Endothelial cell (in vitro differentiated cells): Measurements from ENCODE around the gene MTURN. TPM values are rescaled to one million over a fixed set of nuclear protein-coding genes. Genes with fewer than 3 reads are reported as not detected.

Source experiments
- DNase-seq: peaks from one replicate; pipeline ENCODE4 v3.0.0; 2021; ENCODE audit warnings: low spot score
- H3K27ac Mint-ChIP-seq: one replicate; pipeline ENCODE4 v1.8.0; 2021; ENCODE audit warnings: mixed read lengths, inconsistent platforms; ENCODE audit not compliant: unreplicated experiment
- H3K27me3 Mint-ChIP-seq: one replicate; pipeline ENCODE4 v1.8.0; 2021; ENCODE audit warnings: mild to moderate bottlenecking, moderate library complexity, mixed read lengths, inconsistent platforms; ENCODE audit not compliant: unreplicated experiment
- H3K36me3 Mint-ChIP-seq: one replicate; pipeline ENCODE4 v1.8.0; 2021; ENCODE audit warnings: mild to moderate bottlenecking, low read depth, mixed read lengths, inconsistent platforms; ENCODE audit not compliant: unreplicated experiment
- H3K4me1 Mint-ChIP-seq: one replicate; pipeline ENCODE4 v1.8.0; 2021; ENCODE audit warnings: mild to moderate bottlenecking, mixed read lengths, inconsistent platforms; ENCODE audit not compliant: unreplicated experiment
- H3K4me3 Mint-ChIP-seq: one replicate; pipeline ENCODE4 v1.8.0; 2021; ENCODE audit warnings: mild to moderate bottlenecking, mixed read lengths, inconsistent platforms; ENCODE audit not compliant: unreplicated experiment
- H3K9me3 Mint-ChIP-seq: one replicate; pipeline ENCODE4 v1.8.0; 2021; ENCODE audit warnings: mixed read lengths, inconsistent platforms; ENCODE audit not compliant: unreplicated experiment
- CTCF ChIP-seq: fragments of 200-600 bp; sonication (generic); IDR thresholded peaks from one replicate; pipeline ENCODE4 v1.5.0; 2021; ENCODE audit warnings: antibody characterized with exemption; ENCODE audit not compliant: unreplicated experiment
- total RNA-seq: library from RNA; stranded (reverse); fragmentation: NEBNext Ultra II Directional; extraction: Animal tissue kit (Norgen Biotek cat#: 25700); gene quantifications from one replicate; pipeline ENCODE4 v1.2.1, GENCODE V29; 2021; ENCODE audit not compliant: unreplicated experiment

MTURN gene
- total RNA-seq, 1 donor from 2014 or later, result 18.0 TPM

GRCh38 chr7:30201921-30202320 lies 67.1 kb downstream of the MTURN start:
- no peaks in the 10 kb centered on the region for H3K9me3 Mint-ChIP-seq
- no peaks in the 10 kb centered on the region for H3K27me3 Mint-ChIP-seq
- DNase-seq, result no peak
- H3K4me3 Mint-ChIP-seq, result no peak overlapping the region
- no peak for TF ChIP-seq CTCF
- H3K36me3 Mint-ChIP-seq, result peaks cover 13% of the 10 kb centered on the region
- no peak overlapping the region for H3K27ac Mint-ChIP-seq
- H3K4me1 Mint-ChIP-seq, result no peaks in the 10 kb centered on the region

- no peak for DNase-seq
- Mint-ChIP-seq H3K4me1 (no peaks in the 10 kb centered on the region), H3K9me3 (no peaks in the 10 kb centered on the region), H3K27ac (no peak overlapping the region), H3K27me3 (no peaks in the 10 kb centered on the region), H3K4me3 (no peak overlapping the region), H3K36me3 (peaks cover 9% of the 10 kb centered on the region)
- no peak for TF ChIP-seq CTCF
Observed at GRCh38 chr7:30202671-30203070, 67.9 kb downstream of the MTURN start.

GRCh38 chr7:30206491-30206890 lies 71.7 kb downstream of the MTURN start:
- no peaks in the 10 kb centered on the region for H3K9me3 Mint-ChIP-seq
- TF ChIP-seq CTCF, result no peak
- no peaks in the 10 kb centered on the region for H3K36me3 Mint-ChIP-seq
- no peak for DNase-seq
- peaks cover 6% of the 10 kb centered on the region for H3K4me1 Mint-ChIP-seq
- no peak overlapping the region for H3K4me3 Mint-ChIP-seq
- H3K27me3 Mint-ChIP-seq, result peaks cover 1% of the 10 kb centered on the region
- no peak overlapping the region for H3K27ac Mint-ChIP-seq

- H3K27me3 Mint-ChIP-seq, result peaks cover 1% of the 10 kb centered on the region
- no peak for TF ChIP-seq CTCF
- H3K9me3 Mint-ChIP-seq, result no peaks in the 10 kb centered on the region
- no peak overlapping the region for H3K27ac Mint-ChIP-seq
- no peak for DNase-seq
- no peak overlapping the region for H3K4me3 Mint-ChIP-seq
- H3K4me1 Mint-ChIP-seq, result peaks cover 6% of the 10 kb centered on the region
- H3K36me3 Mint-ChIP-seq, result no peaks in the 10 kb centered on the region
Observed at GRCh38 chr7:30206942-30207341, 72.2 kb downstream of the MTURN start.

GRCh38 chr7:30207376-30207775 lies 72.6 kb downstream of the MTURN start:
- no peak for TF ChIP-seq CTCF

More at GRCh38 chr7:30207376-30207775, 72.6 kb downstream of the MTURN start:
- no peak overlapping the region for H3K27ac Mint-ChIP-seq
- no peak for DNase-seq
- H3K4me1 Mint-ChIP-seq, result peaks cover 6% of the 10 kb centered on the region
- no peaks in the 10 kb centered on the region for H3K36me3 Mint-ChIP-seq
- H3K4me3 Mint-ChIP-seq, result no peak overlapping the region
- no peaks in the 10 kb centered on the region for H3K9me3 Mint-ChIP-seq
- H3K27me3 Mint-ChIP-seq, result peaks cover 1% of the 10 kb centered on the region
